H1 (cell line): ENCODE measurements around the gene MCF2L2. TPM values are rescaled to one million over a fixed set of nuclear protein-coding genes. Genes with fewer than 3 reads are reported as not detected.

Source experiments
- HDAC6 ChIP-seq: IDR thresholded peaks from one replicate; pipeline ENCODE4 v1.7.1; 2012; ENCODE audit warnings: low read depth, mild to moderate bottlenecking, inconsistent platforms, low read length, moderate library complexity
- JUN ChIP-seq: IDR thresholded peaks from 2 replicates; pipeline ENCODE4 v1.6.1; 2011; ENCODE audit warnings: low read depth, mild to moderate bottlenecking, improper control_type of control experiment, low read length
- MAX ChIP-seq: IDR thresholded peaks from 2 replicates; pipeline ENCODE4 v1.6.1; 2012; ENCODE audit warnings: inconsistent platforms
- POLR2AphosphoS5 ChIP-seq: IDR thresholded peaks from 2 replicates; pipeline ENCODE4 v1.6.1; 2011; ENCODE audit warnings: low read depth, low read length
- TAF1 ChIP-seq: IDR thresholded peaks from 2 replicates; pipeline ENCODE4 v1.6.1; 2011; ENCODE audit warnings: mild to moderate bottlenecking, low read depth, low read length
- polyA plus RNA-seq, 7 experiments: library from polyadenylated mRNA; depleted of rRNA in 3 of 7; stranded (reverse) in 5 of 7; unstranded in 2 of 7; fragments of >200 nt in 5 of 7; fragments of 200-250 nt in 2 of 7; gene quantifications; 1 replicate in 5 of 7; 2 replicates in 1 of 7; 4 replicates in 1 of 7; pipeline versions ENCODE4 v1.2.1 to v1.2.3, GENCODE V29; 2011 to 2013; ENCODE audit warnings: missing spikeins in 2 of 7, mixed read lengths in 2 of 7
- total RNA-seq: library from RNA; stranded (reverse); fragmentation: NEBNext Ultra II Directional; extraction: Animal tissue kit (Norgen Biotek cat#: 25700); gene quantifications from 2 replicates; pipeline ENCODE4 v1.2.1, GENCODE V29; 2021

The MCF2L2 gene
- total and polyA plus RNA-seq, 2 of the 8 experiments (the other 6 are each of a cell fraction or from before 2014, with no cell fraction given) = 4.1 to 13.7 TPM

DNA sequence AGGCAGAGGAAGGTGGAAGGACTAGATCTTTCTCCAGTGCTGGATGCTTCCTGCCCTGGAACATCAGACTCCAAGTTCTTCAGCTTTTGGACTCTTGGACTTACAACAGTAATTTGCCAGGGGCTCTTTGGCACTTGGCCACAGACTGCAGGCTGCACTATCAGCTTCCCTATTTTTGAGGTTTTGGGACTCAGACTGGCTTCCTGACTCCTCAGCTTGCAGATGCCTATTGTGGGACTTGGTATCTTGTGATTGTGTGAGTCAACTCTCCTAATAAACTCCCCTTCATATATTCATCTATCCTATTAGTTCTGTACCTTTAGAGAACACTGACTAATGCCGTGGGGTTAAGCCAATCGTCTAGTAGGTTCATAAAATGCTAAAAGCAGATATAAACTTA, 184.2 kb downstream of the MCF2L2 start (continued):
- no peak for TF ChIP-seq HDAC6
- TF ChIP-seq MAX = no peak
- TF ChIP-seq TAF1 = no peak
- no peak for TF ChIP-seq JUN
- no peak for TF ChIP-seq POLR2AphosphoS5
